Activated T-helper 1 cell treated with anti-CD3 and anti-CD28 coated beads, Interleukin-12 subunit alpha, Interleukin-12 subunit beta, Interleukin-2, Interleukin-4 antibody, amounts not matched to agents 30 ng/mL and 10 ng/mL and 1 ng/mL, durations not matched to agents 14 hours and 24 hours and 36 hours (primary cell): ENCODE data around the gene CARS2. TPM values are rescaled to one million over a fixed set of nuclear protein-coding genes. Genes with fewer than 3 reads are reported as not detected.
A peak's percentile ranks its signal among the peaks of the same experiment; 100 is the strongest.
"Not testable (repeated sequence)": the region's sequence is repeated elsewhere in the genome, so short reads cannot be mapped to it uniquely, and the experiment has no call there.

Source experiments
- DNase-seq: peaks from one replicate; pipeline ENCODE4 v3.0.0; 2021; ENCODE audit warnings: low spot score
- H3K27ac Mint-ChIP-seq: one replicate; pipeline ENCODE4 v1.8.0; 2021; ENCODE audit warnings: mild to moderate bottlenecking, mixed read lengths
- H3K27me3 Mint-ChIP-seq: one replicate; pipeline ENCODE4 v1.8.0; 2022; ENCODE audit warnings: mild to moderate bottlenecking, moderate library complexity, mixed read lengths; ENCODE audit not compliant: insufficient read depth
- H3K36me3 Mint-ChIP-seq: one replicate; pipeline ENCODE4 v1.8.0; 2021; ENCODE audit warnings: low read depth, mixed read lengths
- H3K4me1 Mint-ChIP-seq: one replicate; pipeline ENCODE4 v1.8.0; 2021; ENCODE audit warnings: low read depth, mixed read lengths
- H3K4me3 Mint-ChIP-seq: one replicate; pipeline ENCODE4 v1.8.0; 2021; ENCODE audit warnings: mild to moderate bottlenecking, moderate library complexity, mixed read lengths
- H3K9me3 Mint-ChIP-seq: one replicate; pipeline ENCODE4 v1.8.0; 2021; ENCODE audit warnings: mixed read lengths
- intact Hi-C: fragments of 100-400 bp; cut with micrococcal nuclease; formaldehyde crosslinking; loops from one replicate; pipeline ENCODE4 v1.15.1; 2024
- total RNA-seq: library from RNA; stranded (reverse); gene quantifications from 2 replicates; pipeline ENCODE4 v1.2.3, GENCODE V29; 2022

Gene CARS2
- total RNA-seq, 1 donor from 2014 or later: 110 TPM

GRCh38 chr13:110620596-110620995 is 85.3 kb downstream of the CARS2 start:
- H3K4me1 Mint-ChIP-seq: peaks cover 23% of the 10 kb centered on the region
- intact Hi-C loops: no loop called here
- DNase-seq: no peak
- H3K4me3 Mint-ChIP-seq: no peak overlapping the region
- H3K27me3 Mint-ChIP-seq: no peaks in the 10 kb centered on the region
- no peak overlapping the region for H3K27ac Mint-ChIP-seq
- H3K36me3 Mint-ChIP-seq: peaks cover 1% of the 10 kb centered on the region
- no peaks in the 10 kb centered on the region for H3K9me3 Mint-ChIP-seq

DNA sequence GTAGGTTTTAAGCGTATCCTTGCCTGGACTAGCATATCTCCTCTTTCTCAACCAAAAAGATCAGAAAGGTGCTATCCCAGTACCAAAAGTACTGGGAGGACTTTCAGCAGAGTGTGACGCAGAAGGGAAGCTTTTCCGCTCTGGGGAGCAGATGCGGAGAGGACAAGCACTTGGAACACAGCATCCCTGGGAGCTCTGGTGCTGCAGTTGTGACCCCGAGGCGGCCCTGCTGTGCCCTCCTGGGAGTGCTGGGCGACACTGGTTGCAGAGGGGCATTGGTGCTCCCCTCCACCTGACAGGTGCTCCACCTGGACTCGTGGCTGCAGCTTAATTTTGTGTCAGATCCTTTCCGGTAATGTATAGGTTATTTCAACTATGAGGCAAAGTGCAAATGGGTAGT is 87.1 kb downstream of the CARS2 start:
- Mint-ChIP-seq H3K27me3 (no peaks in the 10 kb centered on the region), H3K27ac (no peak overlapping the region), H3K36me3 (peaks cover 5% of the 10 kb centered on the region), H3K4me3 (peak overlapping the region; percentile 45), H3K9me3 (peaks cover 3% of the 10 kb centered on the region), H3K4me1 (peaks cover 23% of the 10 kb centered on the region)
- intact Hi-C loops: loop anchor here (10.0 kb wide), 3 partner anchors 164 to 834 kb away; partner anchors contain the start of gene IRS2
- no peak for DNase-seq

DNA sequence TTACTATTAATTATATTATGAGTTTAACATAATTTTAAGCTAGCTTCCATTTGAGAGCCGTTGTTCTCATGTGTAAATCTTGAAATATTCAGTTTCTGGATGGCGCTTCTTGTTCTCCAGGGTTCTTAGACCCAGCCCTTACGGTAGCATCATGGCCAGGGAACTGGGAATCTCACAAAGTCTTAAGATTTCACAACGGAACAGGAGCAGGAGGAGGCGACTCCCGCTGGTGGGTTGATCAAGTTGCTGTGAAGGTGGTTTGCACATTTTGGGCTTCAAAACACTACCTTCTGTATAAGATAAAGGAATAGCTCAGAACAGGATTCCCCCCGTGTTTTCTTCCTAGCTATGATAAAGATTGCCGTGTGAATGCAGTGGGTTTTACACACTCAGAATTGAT is 87.7 kb downstream of the CARS2 start:
- peaks cover 9% of the 10 kb centered on the region for H3K9me3 Mint-ChIP-seq
- peaks cover 5% of the 10 kb centered on the region for H3K36me3 Mint-ChIP-seq
- peak overlapping the region; percentile 45 for H3K4me3 Mint-ChIP-seq
- H3K27me3 Mint-ChIP-seq: no peaks in the 10 kb centered on the region
- intact Hi-C loops: loop anchor here (10.0 kb wide), 3 partner anchors 163 to 833 kb away; partner anchors contain the start of gene IRS2
- DNase-seq: no peak
- H3K4me1 Mint-ChIP-seq: peaks cover 23% of the 10 kb centered on the region
- no peak overlapping the region for H3K27ac Mint-ChIP-seq

DNA sequence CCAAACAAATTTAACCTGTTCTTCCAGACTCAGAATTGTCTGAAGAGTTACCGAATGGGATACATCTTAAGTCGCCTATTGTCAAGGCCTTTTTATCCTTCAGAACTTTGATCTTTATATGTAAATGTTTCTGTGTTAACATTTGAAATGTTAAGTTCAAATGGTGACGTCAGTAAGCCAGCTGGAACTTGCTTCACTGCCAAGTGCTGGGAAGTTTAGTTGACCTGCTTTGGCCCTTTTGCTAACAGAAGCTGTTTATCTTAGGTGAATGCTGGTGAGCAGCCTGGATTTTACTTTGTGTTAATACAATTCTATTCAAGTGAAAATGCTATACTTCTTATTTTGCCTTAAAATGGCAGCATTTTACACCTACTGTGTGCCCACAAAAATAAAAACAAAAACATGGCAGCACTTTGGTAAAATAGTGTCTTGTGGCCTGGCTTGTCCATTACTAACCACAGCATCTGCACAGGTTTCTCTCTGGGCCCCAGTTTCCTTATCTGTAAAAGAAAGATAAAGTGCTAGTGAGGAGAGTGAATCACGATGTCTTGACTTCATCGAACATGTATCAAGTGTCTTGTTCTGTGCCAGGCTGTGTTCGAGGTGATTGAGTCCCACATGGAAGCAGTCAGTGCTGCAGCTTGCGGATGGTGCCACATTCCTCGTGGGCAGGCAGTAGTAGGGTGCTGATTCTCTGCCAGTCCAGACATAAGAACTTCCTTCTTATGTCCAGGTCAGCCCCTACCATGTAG is 88.4 kb downstream of the CARS2 start:
- DNase-seq: no peak
- Mint-ChIP-seq H3K27ac (no peak overlapping the region), H3K9me3 (peaks cover 10% of the 10 kb centered on the region), H3K4me3 (peak overlapping the region; percentile 96), H3K27me3 (no peaks in the 10 kb centered on the region), H3K36me3 (peaks cover 5% of the 10 kb centered on the region), H3K4me1 (peaks cover 23% of the 10 kb centered on the region)
- intact Hi-C loops: loop anchor here (2.0 to 10.0 kb wide), 5 partner anchors 57 to 833 kb away; partner anchors contain the start of genes ANKRD10, IRS2 and RAB20

- peaks cover 5% of the 10 kb centered on the region for H3K36me3 Mint-ChIP-seq
- peak overlapping the region; percentile 75 for H3K27ac Mint-ChIP-seq
- intact Hi-C loops: loop anchor here (1.0 to 10.0 kb wide), 6 partner anchors 13 to 832 kb away; partner anchors contain the start of genes ANKRD10, IRS2 and RAB20
- DNase-seq: peak; percentile 25
- peaks cover 21% of the 10 kb centered on the region for H3K4me1 Mint-ChIP-seq
- peaks cover 10% of the 10 kb centered on the region for H3K9me3 Mint-ChIP-seq
- H3K4me3 Mint-ChIP-seq: peak overlapping the region; percentile 96
- H3K27me3 Mint-ChIP-seq: no peaks in the 10 kb centered on the region
Observed at GRCh38 chr13:110616103-110617101, 89.5 kb downstream of the CARS2 start.

DNA sequence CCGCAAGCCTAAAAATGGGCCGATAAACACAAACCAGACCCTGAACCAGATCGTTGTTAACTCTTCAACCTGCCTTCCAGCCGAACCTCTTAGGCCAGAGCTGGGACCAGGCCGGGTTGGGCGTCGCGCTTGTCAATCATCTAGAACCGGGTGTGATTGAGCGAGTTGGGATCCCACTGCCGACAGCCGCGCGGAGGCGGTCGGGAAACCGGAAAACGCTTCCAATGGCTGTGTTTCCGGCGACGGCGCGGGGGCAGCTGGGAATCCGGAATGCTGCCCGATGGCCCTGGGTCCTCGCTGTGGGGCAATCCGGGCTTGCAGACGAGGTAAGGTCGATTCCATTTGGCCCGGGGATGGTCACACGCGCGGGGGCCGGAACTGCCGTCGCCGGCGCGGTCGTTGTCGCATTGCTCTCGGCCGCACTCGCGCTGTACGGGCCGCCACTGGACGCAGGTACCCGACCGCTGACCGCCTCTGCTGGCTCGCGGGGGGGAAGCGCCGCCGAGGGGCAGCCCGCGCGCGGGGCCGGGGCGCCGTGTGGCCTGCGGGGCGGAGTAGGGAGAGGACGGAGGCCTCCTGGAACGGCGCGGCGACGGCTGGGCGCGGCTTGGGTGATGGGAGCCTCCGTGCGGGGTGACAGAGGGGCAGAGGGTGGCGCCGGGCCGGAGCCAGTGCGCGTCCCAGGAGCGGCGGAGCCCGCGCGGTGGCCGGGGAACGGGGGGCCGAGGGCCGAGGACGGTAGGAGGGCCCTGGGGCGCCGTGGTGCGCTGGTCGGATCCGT is 90.4 kb downstream of the CARS2 start, which contains the start of gene NAXD:
TSS of gene NAXD (plus strand) at position 224 of the 781 bp plus-strand sequence. CDS start at position 281, 57 bp downstream.
- peaks cover 24% of the 10 kb centered on the region for H3K4me1 Mint-ChIP-seq
- DNase-seq: peak; percentile 80
- H3K36me3 Mint-ChIP-seq: peaks cover 5% of the 10 kb centered on the region
- intact Hi-C loops: loop anchor here (1.0 to 10.0 kb wide), 7 partner anchors 14 to 831 kb away; partner anchors contain the start of genes ANKRD10, IRS2 and RAB20
- peaks cover 10% of the 10 kb centered on the region for H3K9me3 Mint-ChIP-seq
- peaks cover 4% of the 10 kb centered on the region for H3K27me3 Mint-ChIP-seq
- H3K4me3 Mint-ChIP-seq: peak within 1 kb of the TSS; percentile 96
- H3K27ac Mint-ChIP-seq: peak within 1 kb of the TSS; percentile 94

DNA sequence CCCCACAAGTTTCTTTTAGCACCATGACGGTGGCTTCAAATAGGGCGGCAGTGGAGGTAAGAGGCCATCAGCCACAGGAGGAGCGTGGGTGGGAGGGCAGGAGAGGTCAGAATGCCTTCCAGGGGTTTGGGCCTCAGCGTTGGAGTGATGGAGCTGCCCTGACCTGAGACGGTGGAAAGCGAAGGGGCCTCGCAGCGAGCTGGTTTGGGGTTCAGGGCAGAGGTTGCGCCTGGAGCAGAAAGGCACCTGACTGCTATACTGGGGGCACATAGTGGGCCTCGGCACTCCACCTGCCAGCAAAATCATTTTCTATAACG is 91.0 kb downstream of the CARS2 start:
- peak overlapping the region; percentile 96 for H3K4me3 Mint-ChIP-seq
- peaks cover 5% of the 10 kb centered on the region for H3K36me3 Mint-ChIP-seq
- peak overlapping the region; percentile 94 for H3K27ac Mint-ChIP-seq
- peaks cover 6% of the 10 kb centered on the region for H3K27me3 Mint-ChIP-seq
- DNase-seq: no peak
- peaks cover 10% of the 10 kb centered on the region for H3K9me3 Mint-ChIP-seq
- peaks cover 24% of the 10 kb centered on the region for H3K4me1 Mint-ChIP-seq
- intact Hi-C loops: loop anchor here (1.0 to 10.0 kb wide), 4 partner anchors 100 to 830 kb away; partner anchors contain the start of gene IRS2

- no peak for DNase-seq
- Mint-ChIP-seq H3K4me1 (peaks cover 6% of the 10 kb centered on the region), H3K36me3 (peaks cover 4% of the 10 kb centered on the region), H3K27ac (peak overlapping the region; percentile 4), H3K27me3 (peaks cover 6% of the 10 kb centered on the region), H3K9me3 (peaks cover 10% of the 10 kb centered on the region), H3K4me3 (no peak overlapping the region)
- intact Hi-C loops: loop anchor here (10.0 kb wide), 3 partner anchors 156 to 826 kb away; partner anchors contain the start of gene IRS2
Observed at GRCh38 chr13:110610955-110611595, 94.8 kb downstream of the CARS2 start.

- H3K4me1 Mint-ChIP-seq: peaks cover 6% of the 10 kb centered on the region
Observed at GRCh38 chr13:110607675-110608224, 98.2 kb downstream of the CARS2 start.

DNA sequence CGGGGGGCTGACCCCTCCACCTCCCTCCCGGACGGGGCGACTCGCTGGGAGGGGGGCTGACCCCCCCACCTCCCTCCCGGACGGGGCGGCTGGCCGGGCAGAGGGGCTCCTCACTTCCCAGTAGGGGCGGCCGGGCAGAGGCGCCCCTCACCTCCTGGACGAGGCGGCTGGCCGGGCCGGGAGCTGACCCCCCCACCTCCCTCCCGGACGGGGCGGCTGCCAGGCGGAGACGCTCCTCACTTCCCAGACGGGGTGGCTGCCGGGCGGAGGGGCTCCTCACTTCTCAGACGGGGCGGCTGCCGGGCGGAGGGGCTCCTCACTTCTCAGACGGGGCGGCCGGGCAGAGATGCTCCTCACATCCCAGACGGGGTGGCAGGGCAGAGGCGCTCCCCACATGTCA is 99.6 kb downstream of the CARS2 start:
- H3K4me3 Mint-ChIP-seq, intact Hi-C loops: not testable (repeated sequence)
- H3K27me3 Mint-ChIP-seq: peaks cover 17% of the 10 kb centered on the region

More at GRCh38 chr13:110607675-110608224, 98.2 kb downstream of the CARS2 start:
- Mint-ChIP-seq H3K36me3 (no peaks in the 10 kb centered on the region), H3K27ac (no peak overlapping the region), H3K27me3 (peaks cover 13% of the 10 kb centered on the region), H3K4me3 (no peak overlapping the region), H3K9me3 (no peaks in the 10 kb centered on the region)
- DNase-seq: no peak
- intact Hi-C loops: no loop called here

GRCh38 chr13:110605132-110605531 is 100.8 kb downstream of the CARS2 start:
- Mint-ChIP-seq H3K27ac (no peak overlapping the region), H3K36me3 (no peaks in the 10 kb centered on the region), H3K9me3 (no peaks in the 10 kb centered on the region), H3K4me3 (no peak overlapping the region), H3K4me1 (no peaks in the 10 kb centered on the region), H3K27me3 (peaks cover 10% of the 10 kb centered on the region)
- DNase-seq: no peak
- intact Hi-C loops: no loop called here

More for the DNA sequence above, 99.6 kb downstream of the CARS2 start:
- H3K36me3 Mint-ChIP-seq, DNase-seq, H3K27ac Mint-ChIP-seq, H3K9me3 Mint-ChIP-seq, H3K4me1 Mint-ChIP-seq: not testable (repeated sequence)
